Measurements from ENCODE around the gene NLRP5. TPM values are rescaled to one million over a fixed set of nuclear protein-coding genes. Genes with fewer than 3 reads are reported as not detected.
A peak's percentile ranks its signal among the peaks of the same experiment; 100 is the strongest.
"Not testable (repeated sequence)": the region's sequence is repeated elsewhere in the genome, so short reads cannot be mapped to it uniquely, and the experiment has no call there.

NLRP5 gene
- polyA plus RNA-seq, 1 of the 3 experiments (the other 2 are of a cell fraction) = not detected

DNA sequence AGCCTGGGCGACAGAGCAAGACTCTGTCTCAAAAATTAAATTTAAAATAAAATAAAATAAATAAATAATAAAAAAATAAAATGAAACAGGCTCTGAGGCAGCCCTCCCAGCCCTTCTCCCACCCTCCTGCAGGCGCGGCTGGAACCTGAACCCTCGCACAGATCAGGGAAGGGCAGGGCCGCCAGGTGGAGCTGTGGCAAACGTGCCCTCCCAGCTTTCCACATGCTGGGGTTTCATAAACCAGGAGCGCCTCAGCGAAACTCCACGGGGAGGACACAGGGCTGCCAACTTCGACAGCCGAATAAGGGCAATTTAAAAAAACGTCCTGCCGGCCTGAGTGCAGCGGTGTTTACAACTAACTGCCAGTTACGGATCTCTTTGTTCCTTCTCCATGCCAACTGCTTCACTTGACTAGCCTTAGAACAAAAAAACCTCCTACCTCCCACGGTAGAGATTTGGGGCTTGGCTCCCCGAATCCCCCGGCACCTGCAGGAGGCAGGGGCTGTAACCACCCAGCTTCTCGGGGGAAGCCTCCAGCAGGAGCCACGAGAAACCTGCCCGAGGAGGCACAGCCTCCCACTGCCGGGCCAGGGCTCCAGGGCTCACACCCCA, 118.6 kb downstream of the NLRP5 start:
- Histone ChIP-seq H3K27me3 (ENCODE audit: insufficient read depth) (no peaks in the 10 kb centered on the region), H3K9ac (no peak overlapping the region), H2AFZ (ENCODE audit: low read depth) (no peak overlapping the region), H3F3A (replicated peaks; ENCODE audit: insufficient read depth) (no peaks in the 10 kb centered on the region), H3K36me3 (replicated peaks in 1 of 2; ENCODE audit: control insufficient read depth in 1 of 2, insufficient read depth in 2 of 2, low read length in 1 of 2) (peaks cover 0 to 24% of the 10 kb centered on the region in 2 experiments), H3K9me2 (no peaks in the 10 kb centered on the region), H4K20me1 (ENCODE audit: insufficient read depth) (peaks cover 86% of the 10 kb centered on the region), H3K4me2 (no peak overlapping the region), H3K4me1 (ENCODE audit: control insufficient read depth in 1 of 2, insufficient read depth in 2 of 2, low read depth in 1 of 2, low read length in 1 of 2) (peaks cover 2 to 3% of the 10 kb centered on the region in 2 experiments; a peak in 2 of 4 replicates), H3K27ac (ENCODE audit: low read depth in 2 of 2, low read length in 1 of 2) (no peak overlapping the region), H3K79me2 (ENCODE audit: insufficient read depth) (peaks cover 80% of the 10 kb centered on the region), H3K4me3 (ENCODE audit: low read depth in 2 of 2, low read length in 1 of 2) (no peak overlapping the region; a peak in 1 of 4 replicates), H3K9me3 (no peaks in the 10 kb centered on the region)
- POLR2A ChIA-PET = no interaction called here
- no peak for DNase-seq
- CTCF ChIA-PET = interaction anchor here (1.3 kb wide), 1 partner anchor 29 kb away, joined by 5 read pairs; no protein-coding TSS in a partner anchor
- 84% methylated on average over 17 of the region's 22 CpGs for WGBS (ENCODE audit: low lambda C conversion rate)
- TF ChIP-seq CTCF (IDR thresholded peaks at IDR 0.05) = peak; percentile 37
- no peak for TF ChIP-seq YY1 (IDR thresholded peaks at IDR 0.05; ENCODE audit: low read depth)
- TF ChIP-seq JUND (IDR thresholded peaks at IDR 0.05) = no peak

- H3K9me2 ChIP-seq; H3K4me3 ChIP-seq (ENCODE audit: low read depth in 2 of 2, low read length in 1 of 2); H2AFZ ChIP-seq (ENCODE audit: low read depth); H3F3A ChIP-seq (replicated peaks; ENCODE audit: insufficient read depth); H3K4me2 ChIP-seq; H3K4me1 ChIP-seq (ENCODE audit: control insufficient read depth in 1 of 2, insufficient read depth in 2 of 2, low read depth in 1 of 2, low read length in 1 of 2); DNase-seq; H3K27me3 ChIP-seq (ENCODE audit: insufficient read depth); POLR2A ChIA-PET; H3K9ac ChIP-seq; H3K27ac ChIP-seq (ENCODE audit: low read depth in 2 of 2, low read length in 1 of 2); H3K9me3 ChIP-seq: not testable (repeated sequence)
- H3K79me2 ChIP-seq (ENCODE audit: insufficient read depth) = peaks cover 85% of the 10 kb centered on the region
- CTCF ChIA-PET = interaction anchor here (1.3 kb wide), 1 partner anchor 30 kb away, joined by 5 read pairs; no protein-coding TSS in a partner anchor
- 97% methylated on average over 60 of the region's 61 CpGs for WGBS (ENCODE audit: low lambda C conversion rate)
- H3K36me3 ChIP-seq (replicated peaks in 1 of 2; ENCODE audit: control insufficient read depth in 1 of 2, insufficient read depth in 2 of 2, low read length in 1 of 2) = peaks cover 0 to 23% of the 10 kb centered on the region in 2 experiments
- peaks cover 91% of the 10 kb centered on the region for H4K20me1 ChIP-seq (ENCODE audit: insufficient read depth)
These were observed 119.3 kb downstream of the NLRP5 start for GRCh38 chr19:56105831-56106396.

DNA sequence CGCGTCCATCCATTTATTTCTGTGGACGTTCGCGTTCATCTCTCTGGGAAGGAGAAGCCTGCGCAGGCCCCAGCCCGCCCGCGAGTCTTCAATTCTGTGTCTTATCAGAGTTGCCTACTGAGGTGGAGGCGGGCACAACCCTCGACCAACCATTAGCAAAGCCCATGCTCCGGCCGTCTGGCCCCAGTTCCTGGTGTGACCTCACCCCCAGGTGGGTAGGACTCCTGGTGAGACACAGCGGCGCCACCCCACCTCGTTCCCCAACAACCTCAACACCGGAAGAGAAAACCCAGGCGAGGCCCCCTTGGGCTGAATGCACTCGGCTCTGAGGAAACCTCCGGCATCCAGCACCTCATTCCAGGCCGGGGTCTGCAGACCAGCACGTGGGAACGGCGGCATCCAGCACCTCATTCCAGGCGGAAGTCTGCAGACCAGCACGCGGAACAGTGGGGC, 119.8 kb downstream of the NLRP5 start:
- Histone ChIP-seq H2AFZ (ENCODE audit: low read depth) (no peak overlapping the region), H3K9ac (no peak overlapping the region), H3K9me2 (no peaks in the 10 kb centered on the region), H3F3A (replicated peaks; ENCODE audit: insufficient read depth) (no peaks in the 10 kb centered on the region), H3K4me3 (ENCODE audit: low read depth in 2 of 2, low read length in 1 of 2) (no peak overlapping the region), H3K27me3 (ENCODE audit: insufficient read depth) (no peaks in the 10 kb centered on the region), H3K27ac (ENCODE audit: low read depth in 2 of 2, low read length in 1 of 2) (no peak overlapping the region), H3K4me2 (no peak overlapping the region), H3K79me2 (ENCODE audit: insufficient read depth) (peaks cover 87% of the 10 kb centered on the region), H3K4me1 (ENCODE audit: control insufficient read depth in 1 of 2, insufficient read depth in 2 of 2, low read depth in 1 of 2, low read length in 1 of 2) (peaks cover 5 to 13% of the 10 kb centered on the region in 2 experiments; a peak in 2 of 4 replicates), H3K9me3 (no peaks in the 10 kb centered on the region), H3K36me3 (replicated peaks in 1 of 2; ENCODE audit: control insufficient read depth in 1 of 2, insufficient read depth in 2 of 2, low read length in 1 of 2) (peaks cover 0 to 18% of the 10 kb centered on the region in 2 experiments), H4K20me1 (ENCODE audit: insufficient read depth) (peaks cover 91% of the 10 kb centered on the region)
- ChIA-PET POLR2A (no interaction called here), CTCF (no interaction called here)
- no peak for DNase-seq
- WGBS (ENCODE audit: low lambda C conversion rate) = 96% methylated on average over 20 of the region's 27 CpGs
- TF ChIP-seq USF1 (IDR thresholded peaks at IDR 0.05; ENCODE audit: borderline replicate concordance, low read depth) = no peak
- no peak for TF ChIP-seq REST (IDR thresholded peaks at IDR 0.05; ENCODE audit: low read depth, low read length)
